Trophoblast cell (in vitro differentiated cells and primary cell): Measurements from ENCODE around the gene TINCR.

Experiments used
- DNase-seq, 2 donors: peaks; one replicate each; pipeline ENCODE4 v3.0.0-alpha.2; 2016
- H2AFZ ChIP-seq: 2 replicates; pipeline ENCODE4 v1.6.1; 2013; ENCODE audit warnings: low read length, moderate library complexity, mild to moderate bottlenecking; ENCODE audit not compliant: insufficient read depth, poor library complexity
- H2AK5ac ChIP-seq: 2 replicates; pipeline ENCODE4 v1.6.1; 2013; ENCODE audit warnings: mild to moderate bottlenecking, low read length
- H2BK120ac ChIP-seq: 2 replicates; pipeline ENCODE4 v1.6.1; 2013; ENCODE audit warnings: low read length, mild to moderate bottlenecking, moderate library complexity; ENCODE audit not compliant: insufficient read depth, poor library complexity
- H2BK12ac ChIP-seq: 2 replicates; pipeline ENCODE4 v1.6.1; 2013; ENCODE audit warnings: mild to moderate bottlenecking, low read length, moderate library complexity
- H2BK5ac ChIP-seq: 2 replicates; pipeline ENCODE4 v1.6.1; 2013; ENCODE audit warnings: low read length, low read depth, moderate library complexity, mild to moderate bottlenecking; ENCODE audit not compliant: poor library complexity
- H3K14ac ChIP-seq: 2 replicates; pipeline ENCODE4 v1.6.1; 2013; ENCODE audit warnings: mild to moderate bottlenecking, low read length
- H3K18ac ChIP-seq: 2 replicates; pipeline ENCODE4 v1.6.1; 2013; ENCODE audit warnings: mild to moderate bottlenecking, low read length
- H3K23ac ChIP-seq: 2 replicates; pipeline ENCODE4 v1.6.1; 2013; ENCODE audit warnings: low read length
- H3K27ac ChIP-seq: 2 replicates; pipeline ENCODE4 v1.5.1; 2013; ENCODE audit warnings: low read depth, mild to moderate bottlenecking, inconsistent platforms, low read length, moderate library complexity
- H3K27me3 ChIP-seq: 2 replicates; pipeline ENCODE4 v1.6.1; 2013; ENCODE audit warnings: inconsistent platforms, mild to moderate bottlenecking, low read length, moderate library complexity; ENCODE audit not compliant: insufficient read depth
- H3K36me3 ChIP-seq, 2 experiments: 1 replicate in 1 of 2; 2 replicates in 1 of 2; pipeline ENCODE4 v1.6.1; 2013; ENCODE audit warnings: low read length in 2 of 2, mild to moderate bottlenecking in 2 of 2, moderate library complexity in 1 of 2; ENCODE audit not compliant: insufficient read depth in 2 of 2, control insufficient read depth in 1 of 2
- H3K4ac ChIP-seq: 2 replicates; pipeline ENCODE4 v1.6.1; 2013; ENCODE audit warnings: low read depth, mild to moderate bottlenecking, low read length, moderate library complexity
- H3K4me1 ChIP-seq, 2 experiments: 1 replicate in 1 of 2; 2 replicates in 1 of 2; pipeline ENCODE4 v1.6.1; 2013; ENCODE audit warnings: low read length in 2 of 2, mild to moderate bottlenecking in 2 of 2, moderate library complexity in 1 of 2; ENCODE audit not compliant: insufficient read depth in 2 of 2, control insufficient read depth in 1 of 2
- H3K4me2 ChIP-seq: 2 replicates; pipeline ENCODE4 v1.6.1; 2013; ENCODE audit warnings: inconsistent platforms, mild to moderate bottlenecking, low read length, moderate library complexity
- H3K4me3 ChIP-seq: 2 replicates; pipeline ENCODE4 v1.5.1; 2013; ENCODE audit warnings: mild to moderate bottlenecking, low read depth, low read length, inconsistent platforms
- H3K79me1 ChIP-seq: one replicate; pipeline ENCODE4 v1.6.1; 2013; ENCODE audit warnings: low read length
- H3K79me2 ChIP-seq: 2 replicates; pipeline ENCODE4 v1.6.1; 2013; ENCODE audit warnings: low read length, mild to moderate bottlenecking; ENCODE audit not compliant: control insufficient read depth, insufficient read depth, poor library complexity
- H3K9ac ChIP-seq: 2 replicates; pipeline ENCODE4 v1.6.1; 2013; ENCODE audit warnings: mild to moderate bottlenecking, low read length
- H3K9me3 ChIP-seq: 2 replicates; pipeline ENCODE4 v1.6.1; 2013; ENCODE audit warnings: low read depth, mild to moderate bottlenecking, control low read depth, inconsistent platforms, low read length; ENCODE audit not compliant: insufficient read depth
- H4K12ac ChIP-seq: 2 replicates; pipeline ENCODE4 v1.6.1; 2013; ENCODE audit warnings: low read depth, mild to moderate bottlenecking, low read length, moderate library complexity
- H4K8ac ChIP-seq: 2 replicates; pipeline ENCODE4 v1.6.1; 2013; ENCODE audit warnings: low read depth, mild to moderate bottlenecking, low read length, moderate library complexity
- H4K91ac ChIP-seq: one replicate; pipeline ENCODE4 v1.6.1; 2013; ENCODE audit warnings: low read depth, mild to moderate bottlenecking, low read length, moderate library complexity
- WGBS: extraction: QIAGEN DNeasy Blood & Tissue Kit; methylation state at CpG from one replicate; pipeline ENCODE4 v1.1.7; 2013; ENCODE audit warnings: missing lambda C conversion rate; ENCODE audit not compliant: insufficient read length, insufficient coverage; ENCODE audit errors: extremely low coverage; 5-methylcytosine and 5-hydroxymethylcytosine counted together

Gene TINCR

GRCh38 chr19:5519076-5519475, 48.7 kb downstream of the TINCR start:
- no peak overlapping the region for H3K23ac ChIP-seq
- no peak overlapping the region for H3K4me2 ChIP-seq
- H3K4ac ChIP-seq: no peak overlapping the region
- no peak overlapping the region for H3K4me3 ChIP-seq
- no peaks in the 10 kb centered on the region for H3K79me1 ChIP-seq
- no peak overlapping the region for H4K91ac ChIP-seq
- no CpG with 5 or more reads among the region's 4 CpGs for WGBS
- no peak overlapping the region for H4K8ac ChIP-seq
- no peak overlapping the region for H2BK5ac ChIP-seq
- no peaks in the 10 kb centered on the region for H3K79me2 ChIP-seq
- peaks cover 0 to 2% of the 10 kb centered on the region in 2 experiments for H3K4me1 ChIP-seq
- H3K27me3 ChIP-seq: no peaks in the 10 kb centered on the region
- H3K36me3 ChIP-seq: no peaks in the 10 kb centered on the region
- H3K14ac ChIP-seq: no peak overlapping the region
- no peak overlapping the region for H4K12ac ChIP-seq
- peak; percentile 64 to 84 for DNase-seq
- H3K9ac ChIP-seq: no peak overlapping the region
- H3K18ac ChIP-seq: no peak overlapping the region
- H2BK12ac ChIP-seq: no peak overlapping the region
- no peak overlapping the region for H3K27ac ChIP-seq
- H3K9me3 ChIP-seq: peaks cover 10% of the 10 kb centered on the region
- H2AK5ac ChIP-seq: no peak overlapping the region
- no peak overlapping the region for H2AFZ ChIP-seq
- no peak overlapping the region for H2BK120ac ChIP-seq

GRCh38 chr19:5515737-5516136, 52.0 kb downstream of the TINCR start:
- H3K4ac ChIP-seq: no peak overlapping the region
- H3K27ac ChIP-seq: no peak overlapping the region
- no peak overlapping the region for H4K12ac ChIP-seq
- no peak overlapping the region for H2AFZ ChIP-seq
- no peak overlapping the region for H4K91ac ChIP-seq
- H3K9ac ChIP-seq: no peak overlapping the region
- H3K79me2 ChIP-seq: no peaks in the 10 kb centered on the region
- no peak overlapping the region for H4K8ac ChIP-seq
- H3K27me3 ChIP-seq: no peaks in the 10 kb centered on the region
- no peak overlapping the region for H3K18ac ChIP-seq
- H2BK12ac ChIP-seq: no peak overlapping the region
- WGBS: no CpG with 5 or more reads among the region's 5 CpGs
- no peak overlapping the region for H2BK120ac ChIP-seq
- H3K4me3 ChIP-seq: no peak overlapping the region
- H3K9me3 ChIP-seq: peaks cover 10% of the 10 kb centered on the region
- H3K79me1 ChIP-seq: no peaks in the 10 kb centered on the region
- H3K14ac ChIP-seq: no peak overlapping the region
- H3K4me2 ChIP-seq: no peak overlapping the region
- H2BK5ac ChIP-seq: no peak overlapping the region
- H3K4me1 ChIP-seq: peaks cover 0 to 2% of the 10 kb centered on the region in 2 experiments
- DNase-seq: peak in 1 of 2 donors; percentile 16
- no peak overlapping the region for H3K23ac ChIP-seq
- no peak overlapping the region for H2AK5ac ChIP-seq
- no peaks in the 10 kb centered on the region for H3K36me3 ChIP-seq

GRCh38 chr19:5514001-5514400, 53.8 kb downstream of the TINCR start:
- Histone ChIP-seq H2AFZ (no peak overlapping the region), H3K14ac (no peak overlapping the region), H4K91ac (no peak overlapping the region), H3K27me3 (no peaks in the 10 kb centered on the region), H3K36me3 (no peaks in the 10 kb centered on the region), H4K12ac (no peak overlapping the region), H3K4me1 (peaks cover 0 to under 1% of the 10 kb centered on the region in 2 experiments), H2AK5ac (no peak overlapping the region), H3K4ac (no peak overlapping the region), H2BK5ac (no peak overlapping the region), H3K9me3 (peaks cover 8% of the 10 kb centered on the region), H2BK12ac (no peak overlapping the region), H3K9ac (peak overlapping the region; percentile 46), H3K4me2 (no peak overlapping the region), H4K8ac (no peak overlapping the region), H3K23ac (no peak overlapping the region), H3K27ac (no peak overlapping the region), H3K18ac (no peak overlapping the region), H3K4me3 (no peak overlapping the region), H3K79me1 (no peaks in the 10 kb centered on the region), H3K79me2 (no peaks in the 10 kb centered on the region), H2BK120ac (no peak overlapping the region)
- no peak for DNase-seq
- WGBS: no CpG with 5 or more reads among the region's 3 CpGs

GRCh38 chr19:5512715-5513114, 55.0 kb downstream of the TINCR start:
- WGBS: no CpG with 5 or more reads among the region's 23 CpGs
- H3K4ac ChIP-seq: no peak overlapping the region
- peaks cover 8% of the 10 kb centered on the region for H3K9me3 ChIP-seq
- no peak overlapping the region for H3K4me3 ChIP-seq
- no peaks in the 10 kb centered on the region for H3K79me1 ChIP-seq
- DNase-seq: no peak
- no peak overlapping the region for H2BK120ac ChIP-seq
- no peak overlapping the region for H4K8ac ChIP-seq
- no peak overlapping the region for H3K27ac ChIP-seq
- H3K79me2 ChIP-seq: no peaks in the 10 kb centered on the region
- no peaks in the 10 kb centered on the region for H3K36me3 ChIP-seq
- no peak overlapping the region for H3K4me2 ChIP-seq
- no peak overlapping the region for H4K91ac ChIP-seq
- no peak overlapping the region for H3K18ac ChIP-seq
- H2BK12ac ChIP-seq: no peak overlapping the region
- no peaks in the 10 kb centered on the region for H3K27me3 ChIP-seq
- H3K9ac ChIP-seq: no peak overlapping the region
- no peak overlapping the region for H2BK5ac ChIP-seq
- H3K14ac ChIP-seq: no peak overlapping the region
- H4K12ac ChIP-seq: no peak overlapping the region
- no peak overlapping the region for H3K23ac ChIP-seq
- H3K4me1 ChIP-seq: no peaks in the 10 kb centered on the region
- no peak overlapping the region for H2AK5ac ChIP-seq
- no peak overlapping the region for H2AFZ ChIP-seq
